Breast epithelium (tissue), 3 donors: Measurements from ENCODE around the gene INHBE.

ENCODE experiments used
- POLR2A ChIP-seq: fragments of 450-650 bp; IDR thresholded peaks from one replicate; pipeline ENCODE4 v1.6.1; 2016; ENCODE audit warnings: antibody characterized with exemption, mild to moderate bottlenecking, moderate library complexity
- POLR2AphosphoS5 ChIP-seq, 3 donors: sonication (generic); formaldehyde crosslinking; IDR thresholded peaks; one replicate each; pipeline ENCODE4 v1.6.1; 2017; ENCODE audit warnings: antibody characterized with exemption in 3 of 3
- TF ChIP-seq, protein P1 (sequence below), 3 donors: fragments of 450-650 bp; IDR thresholded peaks; one replicate each; pipeline ENCODE4 v1.5.1; 2016 to 2017; ENCODE audit warnings: antibody characterized with exemption in 3 of 3, mild to moderate bottlenecking in 3 of 3, moderate library complexity in 3 of 3

DNA sequence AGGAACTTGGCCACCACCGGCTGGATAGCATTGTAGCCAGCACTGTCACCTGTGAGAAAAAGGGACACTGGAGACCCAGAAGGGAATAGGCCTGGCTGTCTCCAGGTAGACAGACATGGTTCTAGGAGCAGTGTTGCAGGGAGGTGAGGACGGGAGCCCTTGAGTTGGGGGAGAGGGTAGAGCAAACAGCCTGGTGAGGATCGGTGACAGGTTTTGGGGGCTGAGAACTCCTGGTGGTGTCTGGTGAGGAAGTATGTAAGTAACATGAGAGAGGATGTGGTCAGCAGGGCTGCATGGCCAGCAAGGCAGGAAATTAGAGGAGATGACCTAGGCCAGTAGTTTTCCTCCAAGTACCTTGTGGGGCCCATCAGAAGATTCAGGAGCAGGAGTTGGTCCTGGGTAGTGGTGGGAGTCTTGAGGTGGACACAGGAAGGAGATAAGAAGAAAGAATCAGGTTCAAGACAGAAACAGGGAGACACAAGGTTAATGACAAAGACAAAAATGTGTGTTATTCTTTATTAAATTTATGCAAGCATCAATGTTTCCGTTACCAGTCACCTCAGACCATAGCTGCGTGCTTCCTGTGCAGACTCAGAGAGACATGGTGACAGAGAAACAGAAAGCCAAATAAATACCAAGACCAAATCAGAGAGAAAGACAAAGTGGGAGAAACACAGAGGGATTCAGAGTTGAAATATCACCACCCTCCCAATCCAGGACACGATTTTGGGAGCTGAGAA is 24.4 kb downstream of the INHBE start, which contains the start of gene ARHGAP9:
- TF ChIP-seq POLR2AphosphoS5 (IDR thresholded peaks at IDR 0.05) (no peak), POLR2A (no peak)
- TF ChIP-seq, protein P1, sequence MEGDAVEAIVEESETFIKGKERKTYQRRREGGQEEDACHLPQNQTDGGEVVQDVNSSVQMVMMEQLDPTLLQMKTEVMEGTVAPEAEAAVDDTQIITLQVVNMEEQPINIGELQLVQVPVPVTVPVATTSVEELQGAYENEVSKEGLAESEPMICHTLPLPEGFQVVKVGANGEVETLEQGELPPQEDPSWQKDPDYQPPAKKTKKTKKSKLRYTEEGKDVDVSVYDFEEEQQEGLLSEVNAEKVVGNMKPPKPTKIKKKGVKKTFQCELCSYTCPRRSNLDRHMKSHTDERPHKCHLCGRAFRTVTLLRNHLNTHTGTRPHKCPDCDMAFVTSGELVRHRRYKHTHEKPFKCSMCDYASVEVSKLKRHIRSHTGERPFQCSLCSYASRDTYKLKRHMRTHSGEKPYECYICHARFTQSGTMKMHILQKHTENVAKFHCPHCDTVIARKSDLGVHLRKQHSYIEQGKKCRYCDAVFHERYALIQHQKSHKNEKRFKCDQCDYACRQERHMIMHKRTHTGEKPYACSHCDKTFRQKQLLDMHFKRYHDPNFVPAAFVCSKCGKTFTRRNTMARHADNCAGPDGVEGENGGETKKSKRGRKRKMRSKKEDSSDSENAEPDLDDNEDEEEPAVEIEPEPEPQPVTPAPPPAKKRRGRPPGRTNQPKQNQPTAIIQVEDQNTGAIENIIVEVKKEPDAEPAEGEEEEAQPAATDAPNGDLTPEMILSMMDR (IDR thresholded peaks at IDR 0.05), result no peak
